ENCODE data around the gene RUBCNL. TPM values are rescaled to one million over a fixed set of nuclear protein-coding genes. Genes with fewer than 3 reads are reported as not detected.

Gene RUBCNL
- total and polyA plus RNA-seq, 4 donors: 1.6 to 11.5 (median 5.5) TPM

DNA sequence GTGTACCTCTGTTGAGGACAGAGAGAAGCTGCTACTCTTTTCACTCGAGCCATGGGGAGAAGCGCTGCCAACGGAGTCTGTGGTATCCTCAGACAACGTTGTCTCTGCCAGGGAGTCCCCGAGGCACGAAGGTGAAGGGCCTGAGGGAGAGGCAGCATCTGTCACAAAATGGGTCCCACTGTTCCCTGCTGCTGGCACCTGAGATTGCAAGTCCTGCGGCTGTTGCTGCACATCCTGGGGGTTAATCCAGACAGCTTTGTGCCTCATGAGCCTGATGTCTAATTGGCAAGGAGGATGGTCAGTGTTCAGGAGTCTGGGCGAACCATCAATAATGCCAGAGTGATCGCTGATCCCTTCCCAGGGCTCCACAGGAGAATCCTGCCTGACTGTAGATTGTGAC is 15.0 kb downstream of the RUBCNL start:
- no peak overlapping the region for H3K9ac ChIP-seq (ENCODE audit: insufficient read depth in 1 of 2, low read length in 2 of 2)
- DNase-seq: no peak
- H3K4me3 ChIP-seq: no peak overlapping the region
- H3K27me3 ChIP-seq (ENCODE audit: control insufficient read depth in 3 of 3, insufficient read depth in 3 of 3, low read length in 2 of 3): no peaks in the 10 kb centered on the region
- no peak for ATAC-seq (ENCODE audit: insufficient read depth, low FRiP score)
- 92 to 93% methylated on average over 9 of the region's 9 CpGs for WGBS, 2 donors
- TF ChIP-seq CTCF (IDR thresholded peaks at IDR 0.05; ENCODE audit: control extremely low read depth, extremely low read depth): no peak
- no peaks in the 10 kb centered on the region for H3K9me3 ChIP-seq (ENCODE audit: control insufficient read depth in 4 of 4, insufficient read depth in 3 of 4, low read length in 3 of 4)
- peaks cover 0 to 14% (median 3%) of the 10 kb centered on the region in 5 donors for H3K4me1 ChIP-seq (ENCODE audit: control insufficient read depth in 5 of 5, insufficient read depth in 5 of 5, low read length in 5 of 5)
- no peaks in the 10 kb centered on the region for H3K36me3 ChIP-seq (ENCODE audit: control insufficient read depth in 4 of 4, insufficient read depth in 4 of 4, low read length in 4 of 4)
- H3K27ac ChIP-seq (ENCODE audit: low read depth in 1 of 2, low read length in 1 of 2): no peak overlapping the region

DNA sequence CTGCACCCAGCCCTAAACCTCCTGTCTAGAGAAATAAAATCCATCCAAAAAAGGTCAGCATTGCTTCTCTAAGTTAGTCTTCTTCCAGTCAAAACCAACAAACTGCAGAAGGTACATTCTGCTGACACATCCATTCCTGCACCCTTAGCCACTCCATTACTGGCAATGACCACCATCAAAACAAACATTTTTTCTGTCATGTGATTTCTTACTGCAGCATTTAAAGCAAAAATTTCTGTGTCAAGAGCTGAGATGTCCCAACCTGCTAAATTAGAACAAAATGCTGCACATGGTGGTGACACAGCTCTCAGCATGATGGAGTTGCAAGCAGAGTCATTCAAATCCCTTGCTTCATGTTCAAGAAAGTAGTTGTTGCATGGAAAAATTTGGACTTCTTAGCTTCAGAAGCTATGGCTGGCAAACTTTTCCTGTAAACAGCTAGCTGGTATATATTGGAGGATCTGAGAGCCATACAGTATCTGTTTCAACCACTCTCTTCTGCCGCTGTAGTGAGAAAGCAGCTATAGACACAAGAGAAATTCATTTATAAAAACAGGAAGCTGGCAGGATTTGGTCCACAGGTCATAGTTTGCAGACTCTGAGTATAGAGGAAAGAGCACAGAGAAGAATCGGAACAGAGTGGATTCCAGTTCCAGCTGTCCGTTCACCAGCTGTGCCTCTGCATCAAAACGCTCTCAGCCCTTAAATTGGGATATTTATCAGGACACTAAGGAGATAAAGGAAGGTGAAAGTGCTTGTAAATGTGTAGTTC is 17.4 kb downstream of the RUBCNL start:
- peaks cover 0 to 14% (median 3%) of the 10 kb centered on the region in 5 donors for H3K4me1 ChIP-seq (ENCODE audit: control insufficient read depth in 5 of 5, insufficient read depth in 5 of 5, low read length in 5 of 5)
- DNase-seq: peak in 2 of 3 donors; percentile 58
- peak overlapping the region in 1 of 2 donors; percentile 57 for H3K27ac ChIP-seq (ENCODE audit: low read depth in 1 of 2, low read length in 1 of 2)
- ATAC-seq (ENCODE audit: insufficient read depth, low FRiP score): peak; percentile 53
- TF ChIP-seq CTCF (IDR thresholded peaks at IDR 0.05; ENCODE audit: control extremely low read depth, extremely low read depth): no peak
- no peaks in the 10 kb centered on the region for H3K9me3 ChIP-seq (ENCODE audit: control insufficient read depth in 4 of 4, insufficient read depth in 3 of 4, low read length in 3 of 4)
- no peaks in the 10 kb centered on the region for H3K36me3 ChIP-seq (ENCODE audit: control insufficient read depth in 4 of 4, insufficient read depth in 4 of 4, low read length in 4 of 4)
- no peak overlapping the region for H3K4me3 ChIP-seq
- no peak overlapping the region for H3K9ac ChIP-seq (ENCODE audit: insufficient read depth in 1 of 2, low read length in 2 of 2)
- H3K27me3 ChIP-seq (ENCODE audit: control insufficient read depth in 3 of 3, insufficient read depth in 3 of 3, low read length in 2 of 3): no peaks in the 10 kb centered on the region
- WGBS, 2 donors: 28 to 41% methylated on average over 4 of the region's 4 CpGs

GRCh38 chr13:46367617-46368327 is 19.3 kb downstream of the RUBCNL start:
- H3K4me3 ChIP-seq: no peak overlapping the region
- no peak for ATAC-seq (ENCODE audit: insufficient read depth, low FRiP score)
- H3K4me1 ChIP-seq (ENCODE audit: control insufficient read depth in 5 of 5, insufficient read depth in 5 of 5, low read length in 5 of 5): peaks cover 0 to 14% (median 3%) of the 10 kb centered on the region in 5 donors
- no peak for DNase-seq
- WGBS, 2 donors: 87 to 93% methylated on average over 3 of the region's 3 CpGs
- H3K9me3 ChIP-seq (ENCODE audit: control insufficient read depth in 4 of 4, insufficient read depth in 3 of 4, low read length in 3 of 4): peaks cover 0 to 3% (median 0%) of the 10 kb centered on the region in 4 donors
- H3K27me3 ChIP-seq (ENCODE audit: control insufficient read depth in 3 of 3, insufficient read depth in 3 of 3, low read length in 2 of 3): no peaks in the 10 kb centered on the region
- no peak overlapping the region for H3K9ac ChIP-seq (ENCODE audit: insufficient read depth in 1 of 2, low read length in 2 of 2)
- TF ChIP-seq CTCF (IDR thresholded peaks at IDR 0.05; ENCODE audit: control extremely low read depth, extremely low read depth): no peak
- no peaks in the 10 kb centered on the region for H3K36me3 ChIP-seq (ENCODE audit: control insufficient read depth in 4 of 4, insufficient read depth in 4 of 4, low read length in 4 of 4)
- no peak overlapping the region for H3K27ac ChIP-seq (ENCODE audit: low read depth in 1 of 2, low read length in 1 of 2)

All from lung (tissue), 12 donors.